KG1 (cell line): ENCODE measurements around the gene MZT2A.
"Not testable (repeated sequence)": the region's sequence is repeated elsewhere in the genome, so short reads cannot be mapped to it uniquely, and the experiment has no call there.

Experiments used
- DNase-seq: peaks from one replicate; lab custom pipeline; 2025; lab: John Stamatoyannopoulos, UW

MZT2A gene

GRCh38 chr2:131454914-131455313, 37.3 kb downstream of the MZT2A start:
- DNase-seq, result not testable (repeated sequence)

DNA sequence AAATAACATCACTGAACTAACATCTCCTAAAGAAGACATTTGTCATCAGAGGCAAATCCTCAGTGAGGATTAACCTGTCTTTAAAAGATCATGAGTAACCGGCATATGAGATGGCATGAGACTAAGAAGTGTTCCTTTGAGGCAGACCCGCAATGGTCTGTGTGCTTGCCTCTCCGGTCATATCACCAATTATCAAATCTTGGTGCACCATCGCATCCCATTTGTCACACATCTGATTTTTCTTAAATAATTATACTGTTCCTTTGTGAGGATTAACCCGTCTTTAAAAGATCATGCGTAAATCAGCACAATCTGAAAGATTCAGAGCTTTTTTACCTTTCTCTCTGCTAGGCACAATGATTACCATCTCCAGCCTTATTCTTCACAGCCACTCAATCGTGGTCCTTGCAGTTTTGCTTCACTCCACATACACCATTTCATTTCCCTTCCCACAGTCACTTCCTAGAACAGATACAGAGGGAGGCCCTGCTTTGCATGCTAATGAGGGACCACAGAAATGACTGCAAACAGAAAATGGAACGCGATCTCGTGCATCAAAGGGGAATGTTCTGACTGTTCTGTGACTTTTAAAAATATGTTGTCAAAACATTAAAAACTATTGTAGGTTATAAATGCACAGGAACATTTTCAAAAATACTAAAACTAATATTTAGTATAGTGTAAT, 40.8 kb downstream of the MZT2A start:
- DNase-seq, result not testable (repeated sequence)

DNA sequence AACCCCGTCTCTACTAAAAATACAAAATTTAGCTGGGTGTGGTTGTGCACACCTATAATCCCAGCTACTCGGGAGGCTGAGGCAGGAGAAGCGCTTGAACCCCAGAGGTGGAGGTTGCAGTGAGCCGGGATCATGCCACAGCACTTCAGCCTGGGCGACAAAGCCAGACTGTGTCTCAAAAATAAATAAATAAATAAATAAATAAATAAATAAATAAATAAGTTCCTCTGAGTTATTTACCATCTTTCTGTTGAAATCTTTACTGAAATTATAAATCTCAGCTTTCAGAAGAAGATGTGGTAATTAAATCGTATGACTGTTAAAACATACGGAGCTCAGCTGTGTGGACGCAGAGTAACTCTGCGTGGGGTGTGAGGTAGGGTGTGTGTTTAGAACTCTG, 44.2 kb downstream of the MZT2A start:
- DNase-seq, result not testable (repeated sequence)

DNA sequence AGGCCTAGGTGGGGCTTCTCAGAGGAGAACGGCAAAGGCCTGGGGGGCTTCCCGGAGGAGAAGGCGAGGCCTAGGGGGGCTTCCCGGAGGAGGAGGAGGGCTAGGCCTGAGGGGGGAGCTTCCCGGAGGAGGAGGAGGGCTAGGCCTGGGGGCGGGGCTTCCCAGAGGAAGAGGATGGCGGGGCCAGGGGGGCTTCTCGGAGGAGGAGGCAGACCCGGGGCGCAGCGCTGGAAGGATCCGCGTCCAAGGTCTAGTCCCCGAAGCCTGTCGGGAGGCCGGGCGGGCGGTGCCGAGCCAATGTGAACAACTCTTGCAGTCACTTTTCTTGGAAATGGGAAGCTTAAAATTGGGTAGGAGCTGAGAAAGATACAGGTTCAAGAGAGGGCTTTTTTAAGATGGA, 46.3 kb downstream of the MZT2A start:
- DNase-seq, result no peak

- not testable (repeated sequence) for DNase-seq
These were observed 46.7 kb downstream of the MZT2A start for GRCh38 chr2:131445515-131445797.

- not testable (repeated sequence) for DNase-seq
These were observed 47.3 kb downstream of the MZT2A start for GRCh38 chr2:131444736-131445514.

DNA sequence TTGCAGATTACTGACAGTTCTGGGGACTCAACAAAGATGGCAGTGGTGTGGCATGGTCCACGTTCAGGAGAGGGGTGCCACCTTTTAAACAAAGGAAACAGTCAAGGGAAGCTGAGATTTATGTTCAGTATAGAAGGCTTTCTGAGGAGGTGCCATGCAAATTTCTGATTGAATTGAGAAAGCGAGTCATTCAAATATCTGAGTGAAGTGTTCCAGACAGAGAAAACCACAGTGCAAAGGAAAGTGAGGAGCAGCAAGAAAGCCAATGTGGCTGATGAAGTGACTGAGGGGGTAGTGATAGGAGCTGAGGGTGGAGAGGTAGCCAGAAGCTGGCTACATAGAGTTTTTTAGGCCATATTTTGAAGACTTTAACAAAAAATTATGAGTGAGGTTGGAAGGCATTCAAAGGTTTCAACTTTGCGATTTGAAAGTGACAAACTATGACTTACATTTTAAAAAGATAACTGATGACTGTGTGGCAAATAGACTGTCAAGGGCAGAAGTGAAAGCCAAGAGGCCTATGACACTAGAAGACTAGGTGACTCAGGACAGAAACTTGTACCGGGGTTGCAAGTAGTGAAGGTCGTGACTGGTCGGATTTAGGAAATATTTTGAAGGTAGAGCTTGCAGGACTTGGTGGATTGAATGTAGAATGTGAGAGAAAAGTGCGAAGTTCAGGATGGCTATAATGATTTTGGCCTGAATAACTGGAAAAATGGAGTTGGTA, 51.3 kb downstream of the MZT2A start:
- DNase-seq, result not testable (repeated sequence)
